Activated gamma-delta T cell treated with anti-CD3 and anti-CD28 coated beads, Interleukin-2, amount 50 U/mL, for 16 hours (primary cell): ENCODE measurements around the gene FSTL5.

Experiments
- DNase-seq: peaks from one replicate; pipeline ENCODE4 v3.0.0-alpha.2; 2020; ENCODE audit warnings: low read depth

Gene FSTL5

DNA sequence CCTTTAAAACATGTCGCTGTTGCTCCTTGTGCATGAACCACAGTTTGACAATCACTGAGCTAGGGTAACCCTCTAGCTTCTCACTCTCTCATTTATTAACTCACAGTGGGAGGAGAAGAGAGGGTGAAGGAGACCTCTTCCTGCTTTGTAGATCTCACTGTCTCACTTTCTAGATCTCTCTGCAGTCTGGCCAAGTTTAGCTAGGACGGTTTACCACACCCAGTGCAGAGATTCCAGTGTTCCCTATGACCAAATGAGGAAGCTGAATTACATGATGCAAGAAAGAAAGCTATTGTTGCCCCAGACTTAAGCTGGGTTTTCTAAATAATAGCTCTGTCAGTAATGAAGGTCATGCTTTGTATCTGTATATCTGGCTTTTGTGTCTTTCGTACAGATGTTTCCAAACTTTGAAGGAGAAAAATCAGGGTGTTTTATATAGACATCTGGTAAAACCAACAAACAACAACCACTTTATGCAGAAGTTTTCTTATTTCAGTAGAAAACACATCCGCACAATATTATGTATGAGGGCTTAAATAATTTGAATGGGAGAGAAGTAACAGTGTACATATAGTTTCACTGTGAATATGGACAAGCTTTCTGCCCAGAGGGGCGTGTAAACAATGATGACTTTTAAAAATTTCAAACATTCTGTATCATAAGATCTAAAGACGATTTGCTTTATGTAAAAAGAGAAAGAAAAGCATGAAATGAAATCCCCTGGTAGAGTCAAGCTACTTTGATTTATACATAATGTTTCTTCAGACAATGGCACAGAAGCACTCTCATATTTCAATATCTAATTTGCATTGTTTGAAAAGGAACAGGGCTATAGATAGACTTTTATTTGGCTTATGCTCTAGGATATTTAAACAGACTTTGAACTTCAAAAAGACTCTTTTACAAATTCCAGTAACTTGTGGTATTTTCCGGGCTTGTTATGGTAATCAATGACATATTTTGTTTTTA is 582.3 kb downstream of the FSTL5 start:
- DNase-seq = no peak

DNA sequence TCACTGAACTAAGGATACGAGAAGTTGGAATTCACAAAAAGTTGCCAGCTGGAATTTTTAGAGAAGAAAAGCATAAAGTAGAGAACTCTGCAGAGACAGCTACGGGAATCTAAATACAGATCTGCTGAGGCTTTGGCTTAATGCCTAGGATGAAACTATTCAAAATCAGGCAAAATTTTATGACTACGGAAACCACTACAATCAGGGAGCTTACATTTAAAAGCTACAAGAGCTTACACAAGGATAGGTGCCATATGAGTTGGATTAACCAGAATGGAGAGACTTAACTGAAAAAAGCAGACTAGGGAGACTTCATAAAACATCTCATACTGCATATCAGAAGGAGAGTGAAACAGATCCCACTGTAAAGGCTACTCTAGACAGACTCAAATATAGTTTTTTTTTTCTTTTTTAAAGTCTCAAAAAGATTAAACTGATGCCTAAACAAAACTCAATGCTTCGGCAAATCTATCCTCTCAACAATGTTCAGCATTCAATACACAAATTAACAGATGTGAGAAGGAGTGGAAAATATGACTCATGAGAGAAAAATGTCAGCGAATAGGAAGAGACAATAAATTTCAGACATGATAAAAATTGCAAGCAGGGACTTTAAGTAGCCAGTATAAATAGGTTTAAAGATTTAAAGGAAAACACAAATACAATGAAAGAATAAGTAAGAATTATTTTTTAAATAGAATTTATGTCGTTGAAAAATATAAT is 586.1 kb downstream of the FSTL5 start:
- no peak for DNase-seq

DNA sequence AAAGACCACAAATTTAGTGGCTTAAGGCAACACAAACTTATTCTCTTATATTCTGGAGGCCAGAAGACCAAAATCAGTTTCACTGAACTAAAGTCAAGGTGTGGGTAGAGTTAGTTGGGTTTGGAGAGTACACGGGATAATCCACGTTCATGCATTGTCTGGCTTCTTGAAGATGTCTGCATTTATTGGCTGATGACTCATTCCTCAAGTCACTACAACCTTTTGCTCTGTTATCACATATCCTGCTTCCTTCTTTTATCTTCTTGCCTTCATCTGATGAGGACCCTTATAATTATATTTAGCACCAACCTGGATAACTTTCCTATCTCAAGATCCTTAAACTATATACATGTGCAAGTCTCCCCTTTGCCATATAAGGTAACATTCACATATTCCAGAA is 590.0 kb downstream of the FSTL5 start:
- no peak for DNase-seq

GRCh38 chr4:161564230-161564834 is 599.5 kb downstream of the FSTL5 start:
- DNase-seq = no peak

DNA sequence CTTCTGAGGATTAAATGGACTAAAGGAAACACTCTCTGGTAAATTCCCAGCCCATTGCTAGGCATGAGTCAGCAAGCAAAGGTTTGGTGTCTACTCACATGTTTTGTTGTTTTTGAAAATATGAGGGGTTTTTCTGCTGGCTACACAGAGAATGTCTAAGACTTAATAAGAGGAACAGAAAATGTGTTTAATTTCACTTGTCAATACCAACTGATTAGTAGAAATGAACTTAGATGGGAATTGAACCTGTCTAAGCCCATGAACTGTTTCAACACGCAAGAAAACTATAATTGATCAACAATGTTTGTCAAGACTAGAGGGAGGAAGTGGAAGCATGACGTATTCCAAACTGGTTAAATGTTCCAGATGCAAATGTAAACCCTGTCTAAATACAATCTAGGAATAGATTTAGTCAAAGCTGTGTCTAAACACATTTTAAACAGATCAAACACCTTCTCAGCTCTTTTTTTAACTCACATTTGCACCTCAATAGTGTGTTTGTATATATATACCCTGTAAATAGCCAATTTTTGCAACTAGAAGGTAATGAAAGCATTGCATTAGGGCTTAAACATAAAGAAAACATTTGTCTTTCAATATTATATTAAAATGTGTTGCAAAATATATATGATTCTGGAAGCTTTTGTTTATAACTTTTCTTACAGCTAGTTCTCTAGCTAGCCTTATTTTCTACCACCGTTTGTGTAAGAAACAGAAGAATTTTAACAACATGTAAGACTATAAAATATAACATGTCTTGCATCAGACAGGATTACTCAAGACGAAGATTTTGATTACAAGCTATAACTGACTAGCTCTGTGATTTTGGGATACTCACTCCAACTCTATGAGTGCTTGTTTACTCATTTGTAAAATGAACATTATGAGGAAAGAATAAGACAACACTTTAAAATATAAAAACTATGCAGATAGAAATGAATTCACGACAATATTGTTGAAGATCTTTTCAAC is 607.8 kb downstream of the FSTL5 start:
- DNase-seq = no peak

DNA sequence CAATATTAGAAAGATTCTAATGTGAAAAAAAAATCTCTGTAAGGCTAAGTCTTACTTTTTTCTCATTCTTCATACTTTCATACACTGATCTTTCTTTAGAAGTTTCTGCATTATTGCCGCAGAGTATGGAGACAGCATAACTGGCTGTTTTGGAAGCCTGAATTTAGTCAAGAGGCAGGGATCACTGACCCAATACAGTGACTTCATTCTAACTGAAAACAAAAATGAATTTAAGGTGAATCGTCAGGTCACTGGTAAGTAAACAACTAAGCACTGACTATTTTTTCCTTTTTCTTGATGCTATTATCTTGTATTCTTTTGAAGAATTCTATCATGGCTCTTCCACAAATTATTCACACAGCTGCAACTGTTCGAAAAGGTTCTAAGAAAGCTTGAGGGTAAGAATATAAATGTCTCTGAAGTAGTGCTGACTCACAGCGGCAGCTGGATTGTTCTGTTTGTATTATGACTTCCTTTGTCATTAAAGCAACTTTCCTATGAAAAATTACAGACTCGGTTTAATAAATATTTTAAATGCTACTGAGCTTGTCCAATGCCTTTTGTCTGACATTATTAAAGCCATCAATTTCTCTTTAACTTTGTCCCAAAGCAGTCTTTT is 609.3 kb downstream of the FSTL5 start:
- DNase-seq = no peak

- no peak for DNase-seq
These were observed 616.9 kb downstream of the FSTL5 start for GRCh38 chr4:161546902-161547301.

- DNase-seq = no peak
These were observed 623.5 kb downstream of the FSTL5 start for GRCh38 chr4:161540265-161540664.

DNA sequence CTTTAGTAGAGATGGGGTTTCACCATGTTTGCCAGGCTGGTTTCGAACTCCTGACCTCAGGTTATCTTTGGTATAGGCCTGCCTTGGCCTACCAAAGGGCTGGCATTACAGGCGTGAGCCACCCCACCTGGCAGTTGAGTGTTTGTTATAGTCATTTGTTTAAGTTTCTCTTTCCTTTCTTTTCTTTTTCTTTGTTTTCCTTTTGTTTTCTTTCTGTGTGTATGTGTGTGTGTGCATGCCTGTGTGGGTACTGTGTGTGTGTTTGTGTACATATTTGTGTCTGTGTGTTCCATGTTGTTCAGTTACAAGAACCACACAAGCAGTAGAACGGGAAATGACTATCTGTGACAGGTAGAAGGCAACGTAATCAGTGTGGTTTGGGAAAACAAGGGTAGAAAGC is 624.9 kb downstream of the FSTL5 start:
- no peak for DNase-seq

GRCh38 chr4:161530710-161531109 is 633.1 kb downstream of the FSTL5 start:
- no peak for DNase-seq

DNA sequence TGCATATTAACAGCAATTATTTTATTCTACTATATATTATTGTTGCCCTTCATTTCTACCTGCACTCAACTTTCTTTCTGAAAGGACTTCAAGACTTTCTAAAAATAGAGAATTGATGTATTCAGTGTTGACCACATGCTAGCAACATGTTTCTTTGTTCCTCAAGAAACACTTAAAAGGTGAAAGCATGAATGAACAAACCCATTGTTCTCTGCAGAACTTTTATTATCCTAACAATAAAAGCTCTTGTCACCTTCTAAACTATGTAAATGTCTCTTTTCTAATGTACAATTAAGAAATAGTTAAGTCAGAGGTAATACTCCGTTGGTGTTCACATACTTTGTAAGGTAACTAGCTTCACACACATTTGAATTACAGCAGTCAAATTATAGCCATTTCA is 638.7 kb downstream of the FSTL5 start:
- no peak for DNase-seq

DNA sequence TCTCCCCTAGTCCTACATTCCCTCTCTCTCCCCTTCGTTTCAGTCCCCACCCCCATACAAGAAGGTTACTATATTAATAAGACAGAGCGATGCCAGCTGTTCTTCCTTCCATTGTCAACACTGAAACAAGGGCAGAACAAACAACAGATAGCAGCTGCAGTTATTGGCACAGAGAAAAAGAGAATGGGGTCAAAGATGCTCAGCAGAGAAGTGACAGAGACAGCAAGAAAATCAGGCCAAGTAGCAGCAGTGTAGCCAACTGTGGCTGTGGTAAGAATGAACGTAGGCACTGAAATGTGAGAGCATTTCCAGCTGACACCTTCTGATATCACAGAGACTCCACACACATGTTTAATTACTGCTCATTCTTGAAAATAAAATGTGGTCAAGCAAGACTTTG is 641.8 kb downstream of the FSTL5 start:
- no peak for DNase-seq

GRCh38 chr4:161519611-161520010 is 644.2 kb downstream of the FSTL5 start:
- no peak for DNase-seq

DNA sequence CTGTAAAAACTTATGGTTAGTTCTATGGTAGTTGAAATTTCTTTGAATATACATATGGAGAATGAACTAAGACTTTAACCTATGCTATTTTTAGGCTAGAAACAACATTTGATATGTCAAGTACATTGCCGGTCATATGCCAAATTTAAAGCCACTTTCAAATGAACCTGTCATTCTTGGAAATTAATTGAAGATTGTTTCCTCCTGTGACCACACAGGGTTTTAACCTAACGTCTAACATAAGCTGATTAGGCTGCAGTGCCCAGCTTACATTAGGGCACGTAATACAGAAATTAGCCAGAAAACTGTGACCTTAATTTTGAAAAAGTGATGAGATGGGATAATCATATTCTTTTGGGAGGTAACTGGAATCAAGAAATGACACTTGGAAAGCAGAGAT is 645.9 kb downstream of the FSTL5 start:
- DNase-seq = no peak

GRCh38 chr4:161505141-161505540 is 658.7 kb downstream of the FSTL5 start:
- no peak for DNase-seq

DNA sequence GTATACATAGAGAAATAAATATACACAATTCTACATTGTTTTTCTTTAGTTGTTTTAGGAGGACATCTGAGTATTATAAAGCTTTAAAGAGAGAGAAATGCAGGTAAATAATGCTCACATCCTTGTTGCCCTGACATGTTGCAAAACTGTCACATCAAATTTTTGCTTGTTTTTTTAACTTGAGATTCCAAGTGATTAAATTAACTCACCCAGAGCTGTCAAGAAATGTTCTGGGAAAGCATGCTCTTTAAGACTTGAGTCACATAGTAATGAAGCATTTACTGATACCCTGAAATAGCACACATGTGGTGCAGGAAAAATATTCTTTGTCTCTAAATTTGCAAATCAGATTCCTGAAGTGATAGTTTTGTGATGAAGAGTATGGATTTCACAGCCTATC is 665.6 kb downstream of the FSTL5 start:
- DNase-seq = no peak

DNA sequence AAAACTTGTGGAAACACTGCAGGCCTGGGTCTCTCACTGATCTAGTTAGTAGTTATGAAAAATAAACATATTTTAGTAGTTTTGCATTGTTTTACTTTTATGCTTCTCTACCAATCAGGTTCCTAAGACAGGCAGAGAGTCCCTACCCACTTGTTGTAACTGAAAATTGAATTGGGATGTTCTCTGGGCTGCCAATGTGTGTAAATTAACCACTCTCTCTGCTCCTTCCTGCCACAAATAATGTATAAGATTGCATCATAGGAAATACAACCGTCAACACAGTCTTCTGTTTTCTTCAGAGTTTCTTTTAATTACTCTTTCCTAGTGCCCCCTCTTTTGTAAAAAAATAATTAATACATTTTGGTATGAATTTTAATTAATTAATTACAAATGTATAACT is 677.3 kb downstream of the FSTL5 start:
- no peak for DNase-seq

GRCh38 chr4:161466316-161466715 is 697.5 kb downstream of the FSTL5 start:
- no peak for DNase-seq

DNA sequence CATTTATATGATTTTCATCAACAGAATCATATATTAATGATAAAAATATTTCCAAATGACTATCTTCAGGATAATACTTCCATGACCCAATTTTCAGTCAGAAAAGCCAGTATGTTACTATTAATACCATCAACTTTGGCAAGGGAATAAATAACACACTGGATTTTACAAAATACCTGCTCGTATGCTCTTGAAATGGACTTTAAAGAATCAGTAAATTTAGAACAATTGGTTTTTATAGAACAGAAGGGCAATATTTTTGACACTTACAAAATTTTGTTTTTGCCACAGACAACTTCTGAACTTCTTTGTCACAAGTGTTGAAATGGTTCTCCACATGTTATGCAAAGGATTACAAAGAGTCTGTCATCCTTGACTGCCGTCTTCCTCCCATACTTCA is 700.4 kb downstream of the FSTL5 start:
- no peak for DNase-seq

DNA sequence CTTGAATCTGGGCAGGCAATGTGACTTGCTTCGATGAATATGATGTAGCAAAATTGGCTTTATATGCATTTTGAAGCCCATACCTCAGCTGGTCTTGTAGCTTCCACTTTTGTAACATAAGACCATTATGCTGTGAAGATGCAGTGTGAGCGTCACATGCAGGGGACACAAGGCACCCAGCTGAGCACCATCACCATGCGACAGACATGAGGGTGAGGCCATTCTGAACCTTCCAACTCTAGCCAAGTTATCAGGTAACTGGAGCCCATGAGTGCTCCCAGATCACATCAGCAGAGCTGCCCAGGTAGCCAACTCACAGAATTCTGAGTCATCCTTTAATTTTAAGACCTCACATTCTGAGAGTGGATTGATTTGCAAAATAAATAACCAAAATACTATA is 705.9 kb downstream of the FSTL5 start:
- no peak for DNase-seq

- no peak for DNase-seq
These were observed 706.5 kb downstream of the FSTL5 start for GRCh38 chr4:161457311-161457710.
